Panc1 (cell line): ENCODE measurements around the gene STK4. TPM values are rescaled to one million over a fixed set of nuclear protein-coding genes. Genes with fewer than 3 reads are reported as not detected.

Experiments used
- ATAC-seq: fragments of 200-7000 bp; cut with Tn5 transposase; 2 replicates; pipeline ENCODE4 v1.9.1; 2020; ENCODE audit warnings: mild to moderate bottlenecking, moderate library complexity
- BruUV-seq: library from RNA; stranded (reverse); fragments of 400-500 nt; replicated peaks from 2 replicates; lab custom pipeline; 2021; lab: Mats Ljungman, UMichigan
- CTCF ChIA-PET: fragments of 300-600 bp; sonication (Branson Sonifier 250); formaldehyde crosslinking; loops from one replicate; lab custom pipeline; 2022; ENCODE audit warnings: antibody characterized with exemption; lab: Charles Lee
- POLR2A ChIA-PET: fragments of 300-600 bp; sonication (Branson Sonifier 250); formaldehyde crosslinking; loops from one replicate; lab custom pipeline; 2022; ENCODE audit warnings: antibody characterized with exemption; lab: Charles Lee
- DNase-seq: peaks from one replicate; pipeline ENCODE4 v3.0.0-alpha.2; 2010; ENCODE audit warnings: low read depth, low spot score
- H3K27ac ChIP-seq: 2 replicates; pipeline ENCODE4 v1.5.1; 2011; ENCODE audit warnings: mild to moderate bottlenecking, low read length, inconsistent platforms
- H3K27me3 ChIP-seq: fragments of 200-500 bp; sonication (Bioruptor generic); 2 replicates; pipeline ENCODE4 v1.6.0; 2014; ENCODE audit warnings: low read length, inconsistent platforms; ENCODE audit not compliant: control insufficient read depth, insufficient read depth
- H3K36me3 ChIP-seq: fragments of 200-500 bp; sonication (Bioruptor generic); 2 replicates; pipeline ENCODE4 v1.5.1; 2014; ENCODE audit warnings: inconsistent platforms, mild to moderate bottlenecking, low read length, moderate library complexity; ENCODE audit not compliant: control insufficient read depth, insufficient read depth
- H3K4me1 ChIP-seq: 2 replicates; pipeline ENCODE4 v1.5.1; 2011; ENCODE audit warnings: inconsistent platforms, mild to moderate bottlenecking, low read length, moderate library complexity; ENCODE audit not compliant: control insufficient read depth, insufficient read depth
- H3K4me3 ChIP-seq, 2 experiments: 2 replicates each; pipeline ENCODE4 v1.5.1; 2011 to 2012; ENCODE audit warnings: low read depth in 2 of 2, low read length in 2 of 2, mild to moderate bottlenecking in 2 of 2, inconsistent platforms in 1 of 2, moderate library complexity in 1 of 2
- H3K9me3 ChIP-seq: fragments of 200-500 bp; sonication (Bioruptor generic); 2 replicates; pipeline ENCODE4 v1.5.1; 2014; ENCODE audit warnings: low read depth, mild to moderate bottlenecking, inconsistent platforms, low read length, moderate library complexity; ENCODE audit not compliant: control insufficient read depth, insufficient read depth
- CTCF ChIP-seq: fragments of 450-650 bp; IDR thresholded peaks from 2 replicates; pipeline ENCODE4 v1.5.1; 2017; ENCODE audit warnings: mild to moderate bottlenecking
- POLR2AphosphoS5 ChIP-seq: IDR thresholded peaks from 2 replicates; pipeline ENCODE4 v1.6.1; 2012; ENCODE audit warnings: mild to moderate bottlenecking, low read depth, low read length, moderate library complexity
- REST ChIP-seq, 2 experiments: IDR thresholded peaks; 2 replicates each; pipeline ENCODE4 v1.6.1; 2011 to 2012; ENCODE audit warnings: low read depth in 2 of 2, control low read depth in 1 of 2, low read length in 1 of 2, mild to moderate bottlenecking in 1 of 2, moderate library complexity in 1 of 2; ENCODE audit not compliant: insufficient read depth in 1 of 2
- SIN3A ChIP-seq: IDR thresholded peaks from 2 replicates; pipeline ENCODE4 v1.6.1; 2012; ENCODE audit warnings: low read depth, mild to moderate bottlenecking, low read length, moderate library complexity, borderline replicate concordance; ENCODE audit not compliant: insufficient read depth
- TCF7L2 ChIP-seq: IDR thresholded peaks from 2 replicates; pipeline ENCODE4 v1.6.1; 2011; ENCODE audit warnings: mild to moderate bottlenecking, low read depth, low read length, inconsistent platforms
- in situ Hi-C: cut with HindIII; loops from 2 replicates; pipeline ENCODE4 v1.10.0; 2016; ENCODE audit warnings: low sequenced_read_pairs, low pct_unique_long_range_greater_than_20kb
- intact Hi-C: fragments of 100-400 bp; cut with micrococcal nuclease; formaldehyde crosslinking; loops from one replicate; pipeline ENCODE4 v1.10.0; 2022; ENCODE audit not compliant: unreplicated experiment
- total RNA-seq: library from RNA; stranded (reverse); gene quantifications from one replicate; pipeline ENCODE4 v1.2.1, GENCODE V29; 2021; ENCODE audit not compliant: unreplicated experiment

Gene STK4
- total RNA-seq, 1 experiment from 2014 or later: 50.2 TPM

DNA sequence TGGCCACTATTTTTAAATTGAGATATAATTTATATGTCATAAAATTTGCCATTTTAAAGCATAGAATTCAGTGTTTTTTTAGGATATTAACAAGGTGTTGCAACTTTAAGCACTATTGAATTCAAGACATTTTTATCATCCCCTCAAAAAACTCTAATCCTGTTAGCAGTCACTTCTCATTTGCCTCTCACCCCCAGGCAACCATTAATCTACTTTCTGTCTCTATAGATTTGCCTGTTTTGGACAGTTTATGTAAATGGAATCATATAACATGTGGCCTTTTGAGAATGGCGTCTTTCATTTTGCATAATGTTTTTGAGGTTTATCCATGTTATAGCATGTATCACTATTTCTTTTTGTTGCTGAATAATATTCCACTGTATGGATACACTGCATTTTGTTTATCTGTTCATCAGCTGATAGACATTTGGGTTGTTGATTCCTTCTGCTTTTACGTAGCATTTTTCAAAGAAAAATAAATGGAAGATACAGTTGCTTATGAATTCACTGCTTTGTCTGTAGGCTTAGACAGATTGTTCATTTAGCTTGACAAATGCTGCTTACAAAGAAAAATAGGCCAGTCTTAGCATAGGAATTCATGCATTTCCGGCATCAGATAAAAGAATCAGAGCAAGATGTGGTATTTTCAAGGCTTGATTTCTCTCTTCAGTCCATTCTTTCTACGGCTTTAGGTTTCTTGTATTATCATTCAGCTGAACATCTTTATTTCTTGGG lies 52.9 kb downstream of the STK4 start:
- no peak for DNase-seq
- Histone ChIP-seq H3K27me3 (no peaks in the 10 kb centered on the region), H3K4me1 (0 out of 2 replicates have a peak, but pooled peaks cover 3% of the 10 kb centered on the region), H3K27ac (no peak overlapping the region), H3K36me3 (peaks cover 3% of the 10 kb centered on the region; the same call in 1 of the 2 replicates), H3K4me3 (no peak overlapping the region), H3K9me3 (no peaks in the 10 kb centered on the region)
- in situ Hi-C loops: no loop called here
- BruUV-seq: no TSS peak
- TF ChIP-seq POLR2AphosphoS5: no peak
- no peak for TF ChIP-seq TCF7L2
- TF ChIP-seq REST (IDR thresholded peaks at IDR 0.05; ENCODE audit: insufficient read depth in 1 of 2, low read depth in 2 of 2, low read length in 1 of 2): no peak
- TF ChIP-seq CTCF: no peak
- TF ChIP-seq SIN3A: no peak
- POLR2A ChIA-PET: interaction anchor here (0.6 kb wide), 1 partner anchor 10 kb away, joined by 3 read pairs; no protein-coding TSS in a partner anchor
- no peak for ATAC-seq
- intact Hi-C loops: loop anchor here (10.0 kb wide), 1 partner anchor 76 kb away; no protein-coding TSS in a partner anchor
- CTCF ChIA-PET: no interaction called here

- ATAC-seq: no peak
- no peak overlapping the region for H3K27ac ChIP-seq
- TF ChIP-seq REST (IDR thresholded peaks at IDR 0.05; ENCODE audit: insufficient read depth in 1 of 2, low read depth in 2 of 2, low read length in 1 of 2) (peak in 1 of 2 experiments; percentile 54; a peak in 2 of 4 replicates), POLR2AphosphoS5 (no peak), SIN3A (no peak), TCF7L2 (no peak), CTCF (no peak)
These were observed 53.4 kb downstream of the STK4 start for GRCh38 chr20:45019762-45020123.

More at GRCh38 chr20:45019762-45020123, 53.4 kb downstream of the STK4 start:
- intact Hi-C loops (loop anchor here (10.0 kb wide), 1 partner anchor 75 kb away; no protein-coding TSS in a partner anchor), in situ Hi-C loops (no loop called here)
- Histone ChIP-seq H3K27me3 (no peaks in the 10 kb centered on the region), H3K9me3 (no peaks in the 10 kb centered on the region), H3K4me1 (0 out of 2 replicates have a peak, but pooled peaks cover under 1% of the 10 kb centered on the region), H3K36me3 (peaks cover 4% of the 10 kb centered on the region; the same call in 1 of the 2 replicates), H3K4me3 (no peak overlapping the region)
- BruUV-seq: no TSS peak
- ChIA-PET POLR2A (interaction anchor here (0.6 kb wide), 1 partner anchor 10 kb away, joined by 3 read pairs; no protein-coding TSS in a partner anchor), CTCF (no interaction called here)
- no peak for DNase-seq
